Endodermal cell (in vitro differentiated cells): ENCODE results near the gene GRN. TPM values are rescaled to one million over a fixed set of nuclear protein-coding genes. Genes with fewer than 3 reads are reported as not detected.

Source experiments
- DNase-seq: peaks from one replicate; pipeline ENCODE4 v3.0.0-alpha.2; 2017
- H3K27ac ChIP-seq: 2 replicates; pipeline ENCODE4 v1.5.1; 2013; ENCODE audit warnings: mild to moderate bottlenecking, low read depth, low read length, moderate library complexity
- H3K27me3 ChIP-seq: 2 replicates; pipeline ENCODE4 v1.6.1; 2013; ENCODE audit warnings: mild to moderate bottlenecking, low read length, moderate library complexity; ENCODE audit not compliant: insufficient read depth, control insufficient read depth, poor library complexity, severe bottlenecking
- H3K36me3 ChIP-seq: 2 replicates; pipeline ENCODE4 v1.7.0; 2013; ENCODE audit warnings: mild to moderate bottlenecking, low read length, moderate library complexity; ENCODE audit not compliant: control insufficient read depth, insufficient read depth
- H3K4me1 ChIP-seq: one replicate; pipeline ENCODE4 v1.7.0; 2013; ENCODE audit warnings: low read length; ENCODE audit not compliant: control insufficient read depth, insufficient read depth
- H3K4me3 ChIP-seq: 2 replicates; pipeline ENCODE4 v1.5.1; 2013; ENCODE audit warnings: mild to moderate bottlenecking, low read length, moderate library complexity
- H3K9ac ChIP-seq: 2 replicates; pipeline ENCODE4 v1.6.1; 2013; ENCODE audit warnings: mild to moderate bottlenecking, low read length, moderate library complexity; ENCODE audit not compliant: poor library complexity, severe bottlenecking; ENCODE audit errors: extremely low read depth
- H3K9me3 ChIP-seq: 2 replicates; pipeline ENCODE4 v1.6.1; 2013; ENCODE audit warnings: mild to moderate bottlenecking, low read length, moderate library complexity; ENCODE audit not compliant: control insufficient read depth
- H3K27ac Mint-ChIP-seq: 2 replicates; pipeline ENCODE4 v1.8.0; 2020; ENCODE audit warnings: mixed read lengths
- H3K27me3 Mint-ChIP-seq: 2 replicates; pipeline ENCODE4 v1.8.0; 2021; ENCODE audit warnings: mild to moderate bottlenecking, mixed read lengths; ENCODE audit not compliant: insufficient read depth
- H3K36me3 Mint-ChIP-seq: 2 replicates; pipeline ENCODE4 v1.8.0; 2020; ENCODE audit warnings: low read depth, mixed read lengths
- H3K4me1 Mint-ChIP-seq: 2 replicates; pipeline ENCODE4 v1.8.0; 2020; ENCODE audit warnings: mixed read lengths
- H3K4me3 Mint-ChIP-seq: 2 replicates; pipeline ENCODE4 v1.8.0; 2020; ENCODE audit warnings: mild to moderate bottlenecking, moderate library complexity, mixed read lengths
- H3K9me3 Mint-ChIP-seq: 2 replicates; pipeline ENCODE4 v1.8.0; 2020; ENCODE audit warnings: mild to moderate bottlenecking, mixed read lengths
- WGBS, 2 experiments: methylation state at CpG; one replicate each; pipeline versions ENCODE4 v1.1.5 to v1.1.7; 2013; ENCODE audit warnings: missing lambda C conversion rate in 2 of 2, mixed read lengths in 1 of 2; ENCODE audit not compliant: insufficient coverage in 1 of 2, insufficient read length in 1 of 2; 5-methylcytosine and 5-hydroxymethylcytosine counted together
- total RNA-seq, 2 donors: library from RNA; stranded (reverse); fragmentation: NEBNext Ultra II Directional in 1 of 2; extraction: Animal tissue kit (Norgen Biotek cat#: 25700) in 1 of 2; gene quantifications; 2 replicates in 1 of 2; 3 replicates in 1 of 2; pipeline ENCODE4 v1.2.1, GENCODE V29; 2021
- TF ChIP-seq, protein P1 (sequence below): fragments of 200-600 bp; sonication (generic); conservative IDR thresholded peaks from 2 replicates; pipeline ENCODE4 v1.5.0; 2021; ENCODE audit warnings: antibody characterized with exemption, mild to moderate bottlenecking

GRN gene
- total RNA-seq, 2 donors from 2014 or later: 178 to 205 TPM

DNA sequence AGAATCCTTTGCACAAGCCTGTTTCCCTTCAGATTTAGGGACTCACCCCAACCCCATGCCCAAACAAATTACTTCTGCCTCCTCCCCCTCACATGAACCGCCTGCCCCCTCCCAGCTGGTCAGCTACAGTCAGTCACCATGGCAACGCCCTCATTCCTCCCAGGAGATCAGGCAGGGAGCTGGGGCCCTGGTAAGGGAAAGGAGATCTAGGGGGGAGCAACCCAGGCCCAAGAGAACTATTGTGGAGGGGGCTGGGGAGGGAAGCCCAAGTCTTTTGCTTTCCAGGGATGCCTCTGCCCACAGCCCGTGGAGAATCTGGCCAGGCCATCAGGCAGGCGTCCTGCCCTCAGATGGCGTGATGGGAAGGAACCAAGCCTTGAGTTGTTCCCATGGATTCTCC, 15.7 kb downstream of the GRN start:
- TF ChIP-seq, protein P1, sequence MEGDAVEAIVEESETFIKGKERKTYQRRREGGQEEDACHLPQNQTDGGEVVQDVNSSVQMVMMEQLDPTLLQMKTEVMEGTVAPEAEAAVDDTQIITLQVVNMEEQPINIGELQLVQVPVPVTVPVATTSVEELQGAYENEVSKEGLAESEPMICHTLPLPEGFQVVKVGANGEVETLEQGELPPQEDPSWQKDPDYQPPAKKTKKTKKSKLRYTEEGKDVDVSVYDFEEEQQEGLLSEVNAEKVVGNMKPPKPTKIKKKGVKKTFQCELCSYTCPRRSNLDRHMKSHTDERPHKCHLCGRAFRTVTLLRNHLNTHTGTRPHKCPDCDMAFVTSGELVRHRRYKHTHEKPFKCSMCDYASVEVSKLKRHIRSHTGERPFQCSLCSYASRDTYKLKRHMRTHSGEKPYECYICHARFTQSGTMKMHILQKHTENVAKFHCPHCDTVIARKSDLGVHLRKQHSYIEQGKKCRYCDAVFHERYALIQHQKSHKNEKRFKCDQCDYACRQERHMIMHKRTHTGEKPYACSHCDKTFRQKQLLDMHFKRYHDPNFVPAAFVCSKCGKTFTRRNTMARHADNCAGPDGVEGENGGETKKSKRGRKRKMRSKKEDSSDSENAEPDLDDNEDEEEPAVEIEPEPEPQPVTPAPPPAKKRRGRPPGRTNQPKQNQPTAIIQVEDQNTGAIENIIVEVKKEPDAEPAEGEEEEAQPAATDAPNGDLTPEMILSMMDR: no peak
- no peak for DNase-seq
- 76 to 80% methylated on average over 3 to 5 of the region's 5 CpGs for WGBS, 2 experiments
- Histone ChIP-seq H3K27me3 (no peaks in the 10 kb centered on the region), H3K4me3 (no peak overlapping the region), H3K27ac (no peak overlapping the region), H3K36me3 (peaks cover 25% of the 10 kb centered on the region), H3K9ac (no peak overlapping the region), H3K4me1 (peaks cover 20% of the 10 kb centered on the region), H3K9me3 (no peaks in the 10 kb centered on the region)
- peaks cover 12% of the 10 kb centered on the region for H3K36me3 Mint-ChIP-seq
- peaks cover 16% of the 10 kb centered on the region for H3K4me1 Mint-ChIP-seq
- H3K27me3 Mint-ChIP-seq: peaks cover 20% of the 10 kb centered on the region
- peak overlapping the region; percentile 73 for H3K4me3 Mint-ChIP-seq
- H3K9me3 Mint-ChIP-seq: no peaks in the 10 kb centered on the region
- H3K27ac Mint-ChIP-seq: no peak overlapping the region

DNA sequence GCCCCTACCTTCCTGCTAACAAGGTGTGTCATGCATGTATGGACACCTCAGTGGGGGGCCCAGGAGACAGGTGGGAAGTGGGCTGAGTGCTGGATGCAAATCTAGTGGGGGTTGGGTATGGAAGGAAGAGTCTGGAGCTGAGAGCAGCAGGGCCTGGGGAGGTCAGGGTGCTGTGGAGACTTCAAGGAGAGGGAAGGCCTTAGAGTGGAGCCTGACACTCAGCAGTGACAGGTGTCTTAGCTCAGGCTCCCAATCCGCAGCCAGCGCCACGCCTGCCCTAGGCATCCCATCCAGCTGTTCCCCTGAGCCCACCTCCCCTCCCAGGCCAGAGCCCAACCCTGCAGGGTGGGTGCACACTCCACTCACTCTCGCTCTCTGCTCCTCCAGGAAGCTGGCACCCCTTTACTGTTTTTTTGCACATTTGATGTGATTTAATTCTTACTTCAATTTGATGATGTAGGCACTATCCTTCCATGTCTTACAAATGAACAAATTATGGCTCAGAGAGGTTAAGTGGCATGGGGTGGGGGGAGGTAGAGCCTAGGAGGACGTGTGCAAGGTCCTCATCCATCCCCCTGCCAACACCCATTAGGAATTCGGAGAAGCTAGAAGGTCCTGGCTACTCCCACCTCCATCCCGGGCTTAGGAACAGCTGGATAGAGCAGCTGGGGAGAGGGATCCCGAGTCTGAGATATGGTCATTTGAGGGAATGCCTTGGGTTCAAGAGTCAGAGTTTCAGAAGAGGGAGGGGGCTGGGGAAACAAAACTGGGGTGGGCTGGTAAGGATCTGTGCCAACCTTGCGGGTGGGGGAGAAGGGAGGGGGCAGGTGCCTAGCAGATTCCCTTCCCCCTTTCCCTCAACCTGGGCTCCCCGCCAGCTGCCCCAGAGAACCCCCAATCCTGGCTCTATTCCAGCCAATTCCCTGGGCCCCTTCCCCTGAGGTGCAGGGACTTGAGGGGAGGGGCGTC, 16.5 kb downstream of the GRN start:
- Histone ChIP-seq H3K27ac (no peak overlapping the region), H3K4me1 (peaks cover 20% of the 10 kb centered on the region), H3K9ac (no peak overlapping the region), H3K27me3 (peaks cover 5% of the 10 kb centered on the region), H3K4me3 (peak overlapping the region; percentile 87), H3K36me3 (peaks cover 23% of the 10 kb centered on the region), H3K9me3 (no peaks in the 10 kb centered on the region)
- Mint-ChIP-seq H3K36me3 (peaks cover 12% of the 10 kb centered on the region), H3K4me3 (peak overlapping the region; percentile 73), H3K27ac (no peak overlapping the region), H3K27me3 (peaks cover 27% of the 10 kb centered on the region), H3K9me3 (no peaks in the 10 kb centered on the region), H3K4me1 (peaks cover 16% of the 10 kb centered on the region)
- TF ChIP-seq, protein P1: no peak
- DNase-seq: peak; percentile 82
- 74 to 79% methylated on average over 3 to 11 of the region's 11 CpGs for WGBS, 2 experiments

DNA sequence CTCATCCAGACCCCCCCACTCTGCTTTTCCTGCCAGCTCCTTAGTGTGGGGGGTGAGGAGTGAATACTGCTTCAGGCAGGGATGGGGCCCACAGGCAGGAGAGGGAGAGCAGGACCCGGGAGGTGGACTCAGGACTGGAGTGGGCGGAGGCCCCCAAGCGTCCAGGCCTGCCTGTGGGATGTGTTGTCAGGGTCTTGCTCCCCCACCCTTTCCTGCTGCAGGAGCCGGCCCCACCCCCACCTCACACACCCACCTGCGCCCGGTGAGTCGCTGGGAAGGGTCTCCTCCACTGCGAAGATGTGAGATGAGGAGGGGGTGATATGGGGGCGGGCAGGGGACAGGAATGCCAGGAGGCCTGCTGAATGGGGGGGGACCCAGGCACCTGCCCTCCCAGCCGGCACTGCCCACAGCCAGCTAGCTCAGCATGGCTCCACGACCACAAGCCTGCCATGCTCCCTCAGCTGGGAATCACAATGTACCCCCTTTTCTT, 17.4 kb downstream of the GRN start:
- 16 to 20% methylated on average over 1 to 6 of the region's 11 CpGs for WGBS, 2 experiments
- H3K9ac ChIP-seq: peak overlapping the region; percentile 87
- peaks cover 20% of the 10 kb centered on the region for H3K4me1 ChIP-seq
- peak overlapping the region; percentile 73 for H3K4me3 Mint-ChIP-seq
- no peaks in the 10 kb centered on the region for H3K9me3 Mint-ChIP-seq
- H3K36me3 Mint-ChIP-seq: peaks cover 12% of the 10 kb centered on the region
- H3K27me3 Mint-ChIP-seq: peaks cover 35% of the 10 kb centered on the region
- TF ChIP-seq, protein P1: no peak
- DNase-seq: peak; percentile 70
- H3K36me3 ChIP-seq: peaks cover 23% of the 10 kb centered on the region
- H3K9me3 ChIP-seq: no peaks in the 10 kb centered on the region
- no peak overlapping the region for H3K27ac ChIP-seq
- H3K4me3 ChIP-seq: peak overlapping the region; percentile 87
- H3K4me1 Mint-ChIP-seq: peaks cover 16% of the 10 kb centered on the region
- H3K27me3 ChIP-seq: peaks cover 5% of the 10 kb centered on the region
- no peak overlapping the region for H3K27ac Mint-ChIP-seq
